DND-41 (cell line): ENCODE results near the gene CMSS1.

Source experiments
- ATAC-seq: fragments of 200-7000 bp; cut with Tn5 transposase; 3 replicates; pipeline ENCODE4 v1.9.1; 2021; ENCODE audit warnings: low read depth; ENCODE audit not compliant: insufficient read depth
- DNase-seq: peaks from one replicate; pipeline ENCODE4 v3.0.0-alpha.2; 2020
- H2AFZ ChIP-seq: 2 replicates; pipeline ENCODE4 v1.6.0; 2012; ENCODE audit warnings: low read depth, low read length
- H3K27ac ChIP-seq: 2 replicates; pipeline ENCODE4 v1.5.1; 2012; ENCODE audit warnings: low read length, inconsistent platforms
- H3K27me3 ChIP-seq: fragments of 200-600 bp; sonication (generic); 2 replicates; pipeline ENCODE4 v1.6.0; 2012; ENCODE audit warnings: low read length, mild to moderate bottlenecking, inconsistent platforms; ENCODE audit not compliant: insufficient read depth, poor library complexity
- H3K36me3 ChIP-seq: 2 replicates; pipeline ENCODE4 v1.5.1; 2012; ENCODE audit warnings: low read length, inconsistent platforms; ENCODE audit not compliant: insufficient read depth
- H3K4me1 ChIP-seq: 2 replicates; pipeline ENCODE4 v1.5.1; 2012; ENCODE audit warnings: mild to moderate bottlenecking, low read length; ENCODE audit not compliant: insufficient read depth
- H3K4me2 ChIP-seq: 2 replicates; pipeline ENCODE4 v1.6.0; 2012; ENCODE audit warnings: mild to moderate bottlenecking, moderate library complexity, low read length, inconsistent platforms; ENCODE audit not compliant: insufficient read depth
- H3K4me3 ChIP-seq, 2 experiments: fragments of 200-600 bp in 1 of 2; shearing (Covaris generic) in 1 of 2; 2 replicates each; pipeline ENCODE4 v1.5.1; 2012 to 2016; ENCODE audit warnings: inconsistent platforms in 2 of 2, low read length in 2 of 2, mild to moderate bottlenecking in 2 of 2, low read depth in 1 of 2, moderate library complexity in 1 of 2
- H3K79me2 ChIP-seq: 2 replicates; pipeline ENCODE4 v1.6.0; 2012; ENCODE audit warnings: low read length, inconsistent platforms; ENCODE audit not compliant: insufficient read depth
- H3K9ac ChIP-seq: 2 replicates; pipeline ENCODE4 v1.6.0; 2012; ENCODE audit warnings: low read depth, mild to moderate bottlenecking, inconsistent platforms, low read length, moderate library complexity
- H3K9me3 ChIP-seq: 2 replicates; pipeline ENCODE4 v1.5.1; 2012; ENCODE audit warnings: low read length, moderate library complexity, mild to moderate bottlenecking, inconsistent platforms; ENCODE audit not compliant: insufficient read depth, severe bottlenecking
- H4K20me1 ChIP-seq: 2 replicates; pipeline ENCODE4 v1.6.0; 2012; ENCODE audit warnings: low read length; ENCODE audit not compliant: insufficient read depth
- EZH2 ChIP-seq: IDR thresholded peaks from 3 replicates; pipeline ENCODE4 v1.6.1; 2012; ENCODE audit warnings: borderline replicate concordance, low read depth, mild to moderate bottlenecking, moderate library complexity, low read length, inconsistent platforms; ENCODE audit not compliant: severe bottlenecking
- TF ChIP-seq, protein P1 (sequence below): IDR thresholded peaks from 2 replicates; pipeline ENCODE4 v1.5.1; 2012; ENCODE audit warnings: borderline replicate concordance, low read length, moderate library complexity, mild to moderate bottlenecking; ENCODE audit not compliant: poor library complexity, severe bottlenecking; ENCODE audit errors: extremely low read depth

The CMSS1 gene

GRCh38 chr3:100032243-100032642 is 214.6 kb downstream of the CMSS1 start:
- H3K4me1 ChIP-seq, result no peaks in the 10 kb centered on the region
- H3K36me3 ChIP-seq, result no peaks in the 10 kb centered on the region
- H4K20me1 ChIP-seq, result no peaks in the 10 kb centered on the region
- no peak overlapping the region for H2AFZ ChIP-seq
- H3K9ac ChIP-seq, result no peak overlapping the region
- H3K4me2 ChIP-seq, result no peak overlapping the region
- no peak for ATAC-seq
- H3K4me3 ChIP-seq, result no peak overlapping the region
- TF ChIP-seq EZH2, result no peak
- TF ChIP-seq, protein P1, sequence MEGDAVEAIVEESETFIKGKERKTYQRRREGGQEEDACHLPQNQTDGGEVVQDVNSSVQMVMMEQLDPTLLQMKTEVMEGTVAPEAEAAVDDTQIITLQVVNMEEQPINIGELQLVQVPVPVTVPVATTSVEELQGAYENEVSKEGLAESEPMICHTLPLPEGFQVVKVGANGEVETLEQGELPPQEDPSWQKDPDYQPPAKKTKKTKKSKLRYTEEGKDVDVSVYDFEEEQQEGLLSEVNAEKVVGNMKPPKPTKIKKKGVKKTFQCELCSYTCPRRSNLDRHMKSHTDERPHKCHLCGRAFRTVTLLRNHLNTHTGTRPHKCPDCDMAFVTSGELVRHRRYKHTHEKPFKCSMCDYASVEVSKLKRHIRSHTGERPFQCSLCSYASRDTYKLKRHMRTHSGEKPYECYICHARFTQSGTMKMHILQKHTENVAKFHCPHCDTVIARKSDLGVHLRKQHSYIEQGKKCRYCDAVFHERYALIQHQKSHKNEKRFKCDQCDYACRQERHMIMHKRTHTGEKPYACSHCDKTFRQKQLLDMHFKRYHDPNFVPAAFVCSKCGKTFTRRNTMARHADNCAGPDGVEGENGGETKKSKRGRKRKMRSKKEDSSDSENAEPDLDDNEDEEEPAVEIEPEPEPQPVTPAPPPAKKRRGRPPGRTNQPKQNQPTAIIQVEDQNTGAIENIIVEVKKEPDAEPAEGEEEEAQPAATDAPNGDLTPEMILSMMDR, result no peak
- H3K79me2 ChIP-seq, result no peaks in the 10 kb centered on the region
- no peaks in the 10 kb centered on the region for H3K27me3 ChIP-seq
- H3K9me3 ChIP-seq, result no peaks in the 10 kb centered on the region
- no peak overlapping the region for H3K27ac ChIP-seq
- DNase-seq, result no peak

GRCh38 chr3:100033184-100033583 is 215.5 kb downstream of the CMSS1 start:
- H3K9ac ChIP-seq, result no peak overlapping the region
- DNase-seq, result no peak
- no peak overlapping the region for H3K27ac ChIP-seq
- no peaks in the 10 kb centered on the region for H3K9me3 ChIP-seq
- H3K27me3 ChIP-seq, result no peaks in the 10 kb centered on the region
- H2AFZ ChIP-seq, result no peak overlapping the region
- no peaks in the 10 kb centered on the region for H4K20me1 ChIP-seq
- H3K4me1 ChIP-seq, result no peaks in the 10 kb centered on the region
- ATAC-seq, result no peak
- no peaks in the 10 kb centered on the region for H3K79me2 ChIP-seq
- H3K36me3 ChIP-seq, result no peaks in the 10 kb centered on the region
- H3K4me3 ChIP-seq, result no peak overlapping the region
- no peak overlapping the region for H3K4me2 ChIP-seq
- TF ChIP-seq EZH2, result no peak
- TF ChIP-seq, protein P1, result no peak

DNA sequence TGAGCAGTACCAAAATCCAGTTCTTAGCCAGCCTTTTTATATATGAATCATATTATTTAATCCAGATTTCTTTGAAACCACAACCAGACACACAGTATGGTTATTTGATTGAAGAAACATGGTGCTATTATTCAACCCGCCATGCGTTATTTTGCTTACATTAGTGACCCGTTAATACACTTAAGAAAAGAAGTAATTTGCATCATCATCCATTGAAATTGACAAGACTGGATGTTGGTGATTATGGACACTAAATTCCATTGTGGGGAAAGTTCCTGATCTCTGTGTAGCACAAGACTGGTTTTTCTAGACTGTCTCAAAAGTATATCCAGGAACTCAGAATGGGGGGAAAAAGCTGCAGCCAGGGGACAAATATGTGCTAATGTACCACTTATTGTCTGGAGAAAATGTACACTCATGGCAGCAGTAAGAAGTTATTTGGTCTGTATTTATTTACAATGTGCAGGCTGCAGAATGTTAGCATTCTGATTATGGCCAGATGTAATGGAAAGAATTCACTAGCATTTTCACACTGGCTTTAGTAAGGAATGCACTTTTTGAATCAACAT is 216.3 kb downstream of the CMSS1 start:
- Histone ChIP-seq H3K27me3 (no peaks in the 10 kb centered on the region), H3K4me1 (no peaks in the 10 kb centered on the region), H3K79me2 (no peaks in the 10 kb centered on the region), H3K9ac (no peak overlapping the region), H3K9me3 (no peaks in the 10 kb centered on the region), H2AFZ (no peak overlapping the region), H3K4me2 (no peak overlapping the region), H3K4me3 (no peak overlapping the region), H3K27ac (no peak overlapping the region), H4K20me1 (no peaks in the 10 kb centered on the region), H3K36me3 (no peaks in the 10 kb centered on the region)
- no peak for DNase-seq
- no peak for ATAC-seq
- no peak for TF ChIP-seq EZH2
- TF ChIP-seq, protein P1, result no peak

- H3K4me2 ChIP-seq, result no peak overlapping the region
- no peaks in the 10 kb centered on the region for H3K9me3 ChIP-seq
- no peaks in the 10 kb centered on the region for H3K79me2 ChIP-seq
- DNase-seq (no peak), ATAC-seq (no peak)
- no peak overlapping the region for H3K27ac ChIP-seq
- no peaks in the 10 kb centered on the region for H4K20me1 ChIP-seq
- no peak overlapping the region for H3K9ac ChIP-seq
- no peaks in the 10 kb centered on the region for H3K36me3 ChIP-seq
- H2AFZ ChIP-seq, result no peak overlapping the region
- no peaks in the 10 kb centered on the region for H3K4me1 ChIP-seq
- H3K4me3 ChIP-seq, result no peak overlapping the region
- TF ChIP-seq, protein P1, result no peak
- TF ChIP-seq EZH2, result no peak
- no peaks in the 10 kb centered on the region for H3K27me3 ChIP-seq
These were observed 221.4 kb downstream of the CMSS1 start for GRCh38 chr3:100039075-100039474.
